Endothelial cell of umbilical vein (primary cell): Measurements from ENCODE around the gene DHRS1. TPM values are rescaled to one million over a fixed set of nuclear protein-coding genes. Genes with fewer than 3 reads are reported as not detected.

Experiments used
- BruUV-seq: library from RNA; stranded (reverse); fragments of 400-500 nt; replicated peaks from 2 replicates; lab custom pipeline; 2021; lab: Mats Ljungman, UMichigan
- CTCF ChIA-PET: fragments of 300-600, 350-600 bp; sonication (Branson Sonifier 250); formaldehyde crosslinking; loops from one replicate; lab custom pipeline; 2021; ENCODE audit warnings: antibody characterized with exemption, inconsistent platforms; lab: Charles Lee
- POLR2A ChIA-PET: fragments of 300-600, 350-600 bp; sonication (Branson Sonifier 250); formaldehyde crosslinking; loops from one replicate; lab custom pipeline; 2021; ENCODE audit warnings: antibody characterized with exemption, inconsistent platforms; lab: Charles Lee
- DNase-seq: peaks from one replicate; pipeline ENCODE4 v3.0.0-alpha.2; 2011; ENCODE audit warnings: low read depth, low spot score
- FAIRE-seq: peaks from 2 replicates; lab custom pipeline; 2011; peaks lifted over from hg19 to GRCh38; lab: Jason Lieb, UNC
- H2AFZ ChIP-seq: 2 replicates; pipeline ENCODE4 v1.6.0; 2012; ENCODE audit warnings: low read depth, low read length, control low read depth, inconsistent platforms
- H3K27ac ChIP-seq: 2 replicates; pipeline ENCODE4 v1.5.1; 2011; ENCODE audit warnings: low read depth, mild to moderate bottlenecking, control low read depth, low read length, moderate library complexity; ENCODE audit not compliant: insufficient read depth
- H3K27me3 ChIP-seq, 2 experiments: 2 replicates each; pipeline versions ENCODE4 v1.6.0 to v1.6.1; 2011; ENCODE audit warnings: low read length in 2 of 2, mixed read lengths in 1 of 2; ENCODE audit not compliant: control insufficient read depth in 2 of 2, insufficient read depth in 2 of 2
- H3K36me3 ChIP-seq, 2 experiments: 2 replicates in 1 of 2; 3 replicates in 1 of 2; pipeline ENCODE4 v1.5.1; 2011; ENCODE audit warnings: low read length in 2 of 2, mild to moderate bottlenecking in 1 of 2, moderate library complexity in 1 of 2; ENCODE audit not compliant: control insufficient read depth in 2 of 2, insufficient read depth in 2 of 2; ENCODE audit errors: extremely low read depth in 1 of 2
- H3K4me1 ChIP-seq: 3 replicates; pipeline ENCODE4 v1.5.1; 2011; ENCODE audit warnings: mild to moderate bottlenecking, low read length; ENCODE audit not compliant: control insufficient read depth, insufficient read depth; ENCODE audit errors: extremely low read depth
- H3K4me2 ChIP-seq: 2 replicates; pipeline ENCODE4 v1.6.1; 2011; ENCODE audit warnings: low read length, control low read depth, mixed read lengths; ENCODE audit not compliant: insufficient read depth
- H3K4me3 ChIP-seq, 3 experiments: fragments of 200-600 bp in 1 of 3; sonication (generic), shearing (Covaris generic) in 1 of 3; replicated peaks in 1 of 3; 2 replicates each; pipeline ENCODE4 v1.5.1; 2011 to 2016; ENCODE audit warnings: control low read depth in 3 of 3, low read length in 3 of 3, mild to moderate bottlenecking in 2 of 3, inconsistent platforms in 1 of 3, low read depth in 1 of 3, moderate library complexity in 1 of 3; ENCODE audit not compliant: insufficient read depth in 1 of 3
- H3K79me2 ChIP-seq: 2 replicates; pipeline ENCODE4 v1.6.0; 2012; ENCODE audit warnings: low read length, inconsistent platforms; ENCODE audit not compliant: control insufficient read depth, insufficient read depth
- H3K9ac ChIP-seq: replicated peaks from 2 replicates; pipeline ENCODE3; 2011; ENCODE audit warnings: low read length, control low read depth; ENCODE audit not compliant: insufficient read depth; ENCODE audit errors: extremely low read depth
- H3K9me1 ChIP-seq: replicated peaks from 3 replicates; pipeline ENCODE4 v1.6.0; 2011; ENCODE audit warnings: mild to moderate bottlenecking, low read length; ENCODE audit not compliant: control insufficient read depth, insufficient read depth; ENCODE audit errors: extremely low read depth
- H3K9me3 ChIP-seq: replicated peaks from 2 replicates; pipeline ENCODE4 v1.5.1; 2012; ENCODE audit warnings: low read length, inconsistent platforms; ENCODE audit not compliant: control insufficient read depth, insufficient read depth
- H4K20me1 ChIP-seq: replicated peaks from 2 replicates; pipeline ENCODE3; 2011; ENCODE audit warnings: mild to moderate bottlenecking, low read length; ENCODE audit not compliant: control insufficient read depth, insufficient read depth; ENCODE audit errors: extremely low read depth
- EZH2 ChIP-seq: IDR thresholded peaks from 2 replicates; pipeline ENCODE4 v1.6.1; 2012; ENCODE audit warnings: borderline replicate concordance, low read depth, mild to moderate bottlenecking, moderate library complexity, low read length, inconsistent platforms; ENCODE audit not compliant: severe bottlenecking
- FOS ChIP-seq: IDR thresholded peaks from 2 replicates; pipeline ENCODE4 v1.6.1; 2011; ENCODE audit warnings: mild to moderate bottlenecking, low read length, moderate library complexity, borderline replicate concordance; ENCODE audit not compliant: insufficient read depth
- GATA2 ChIP-seq: IDR thresholded peaks from 2 replicates; pipeline ENCODE4 v1.7.0; 2011; ENCODE audit warnings: low read depth, mild to moderate bottlenecking, moderate library complexity, mixed read lengths, low read length; ENCODE audit not compliant: insufficient read length, insufficient read depth
- JUN ChIP-seq: IDR thresholded peaks from 2 replicates; pipeline ENCODE4 v1.6.1; 2011; ENCODE audit warnings: borderline replicate concordance, low read depth; ENCODE audit not compliant: insufficient read length, insufficient read depth
- MYC ChIP-seq: IDR thresholded peaks from one replicate; pipeline ENCODE4 v1.6.1; 2011; ENCODE audit warnings: mild to moderate bottlenecking, low read depth, low read length
- POLR2A ChIP-seq: IDR thresholded peaks from 2 replicates; pipeline ENCODE4 v1.6.1; 2012; ENCODE audit warnings: low read depth, mild to moderate bottlenecking, control low read depth, low read length
- POLR2AphosphoS5 ChIP-seq: IDR thresholded peaks from 2 replicates; pipeline ENCODE4 v1.6.1; 2012; ENCODE audit warnings: low read depth, mild to moderate bottlenecking, control low read depth, low read length, moderate library complexity; ENCODE audit not compliant: insufficient read depth
- dilution Hi-C: fragments of 300-500 bp; cut with MboI; formaldehyde crosslinking; loops from one replicate; pipeline ENCODE4 v1.15.0; 2019; ENCODE audit warnings: low sequenced_read_pairs; ENCODE audit not compliant: extremely low pct_ligation_motif_present
- intact Hi-C: fragments of 100-400 bp; cut with micrococcal nuclease; formaldehyde crosslinking; loops from one replicate; pipeline ENCODE4 v1.10.0; 2022
- polyA plus RNA-seq, 4 experiments: library from polyadenylated mRNA; depleted of rRNA in 3 of 4; stranded (reverse) in 3 of 4; unstranded in 1 of 4; fragments of >200 nt; gene quantifications; 2 replicates each; pipeline versions ENCODE4 v1.2.1 to v1.2.3, GENCODE V29; 2011 to 2012; ENCODE audit warnings: missing spikeins in 1 of 4
- total RNA-seq: library from RNA; stranded (reverse); gene quantifications from 2 replicates; pipeline ENCODE4 v1.2.3, GENCODE V29; 2021
- TF ChIP-seq, protein P1 (sequence below): IDR thresholded peaks from 2 replicates; pipeline ENCODE4 v1.6.1; 2011; ENCODE audit not compliant: insufficient read depth, insufficient read length

DHRS1 gene
- total and polyA plus RNA-seq, 2 donors (not counting 3 experiments of a cell fraction or from before 2014, with no cell fraction given), result 18.0 to 69.5 TPM

DNA sequence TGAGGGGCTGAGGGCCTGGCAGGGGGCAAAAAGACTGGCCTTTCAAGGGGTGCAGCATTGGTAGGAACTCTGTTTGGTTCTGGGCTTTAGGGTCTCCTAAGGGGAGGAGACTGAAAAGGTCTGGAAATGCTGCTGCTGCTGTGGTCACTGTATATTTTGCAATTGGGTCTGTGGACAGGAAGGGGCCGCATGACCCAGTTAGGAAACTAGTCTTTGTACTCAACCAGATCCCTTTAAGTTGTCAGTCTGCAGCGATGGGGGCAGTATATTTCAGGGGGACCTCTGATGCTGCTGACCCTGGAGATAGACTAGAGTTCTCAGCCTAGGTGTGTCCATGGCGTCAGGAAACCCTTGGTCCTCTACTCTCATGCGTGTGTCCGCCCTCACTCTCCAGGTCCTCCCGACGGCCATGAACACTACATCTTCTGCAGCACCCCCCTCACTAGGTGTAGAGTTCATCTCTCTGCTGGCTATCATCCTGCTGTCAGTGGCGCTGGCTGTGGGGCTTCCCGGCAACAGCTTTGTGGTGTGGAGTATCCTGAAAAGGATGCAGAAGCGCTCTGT, 15.7 kb upstream of the DHRS1 start:
- H2AFZ ChIP-seq, result no peak overlapping the region
- no peaks in the 10 kb centered on the region for H4K20me1 ChIP-seq
- H3K9ac ChIP-seq, result no peak overlapping the region
- no peaks in the 10 kb centered on the region for H3K9me1 ChIP-seq
- CTCF ChIA-PET, result interaction anchor here (1.0 to 1.7 kb wide), 4 partner anchors 17 to 121 kb away, joined by 4 to 9 read pairs (median 6); no protein-coding TSS in a partner anchor
- no peak overlapping the region for H3K27ac ChIP-seq
- H3K4me2 ChIP-seq, result no peak overlapping the region
- peak; percentile 74 for FAIRE-seq
- H3K27me3 ChIP-seq, result no peaks in the 10 kb centered on the region
- POLR2A ChIA-PET, result no interaction called here
- H3K9me3 ChIP-seq, result no peaks in the 10 kb centered on the region
- no peaks in the 10 kb centered on the region for H3K79me2 ChIP-seq
- H3K4me3 ChIP-seq, result no peak overlapping the region
- intact Hi-C loops (no loop called here), dilution Hi-C loops (no loop called here)
- DNase-seq, result no peak
- no TSS peak for BruUV-seq
- peaks cover 70% of the 10 kb centered on the region for H3K4me1 ChIP-seq
- no peak for TF ChIP-seq JUN
- TF ChIP-seq, protein P1, sequence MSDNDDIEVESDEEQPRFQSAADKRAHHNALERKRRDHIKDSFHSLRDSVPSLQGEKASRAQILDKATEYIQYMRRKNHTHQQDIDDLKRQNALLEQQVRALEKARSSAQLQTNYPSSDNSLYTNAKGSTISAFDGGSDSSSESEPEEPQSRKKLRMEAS, result no peak
- TF ChIP-seq POLR2A, result no peak
- no peak for TF ChIP-seq GATA2
- no peak for TF ChIP-seq POLR2AphosphoS5
- TF ChIP-seq EZH2, result no peak
- TF ChIP-seq FOS, result no peak
- no peak for TF ChIP-seq MYC
- H3K36me3 ChIP-seq, result peaks cover 0 to 1% of the 10 kb centered on the region in 2 experiments
